H1 (cell line): ENCODE measurements around the gene MBD1. TPM values are rescaled to one million over a fixed set of nuclear protein-coding genes. Genes with fewer than 3 reads are reported as not detected.

ENCODE experiments used
- CTCF ChIA-PET: fragments of 300-600 bp; sonication (Branson Sonifier 250); formaldehyde crosslinking; loops from one replicate; lab custom pipeline; 2021; ENCODE audit not compliant: partially characterized antibody; lab: Charles Lee
- POLR2A ChIA-PET: fragments of 300-600 bp; sonication (Branson Sonifier 250); formaldehyde crosslinking; loops from one replicate; lab custom pipeline; 2021; ENCODE audit warnings: inconsistent platforms; ENCODE audit not compliant: partially characterized antibody; lab: Charles Lee
- DNase-seq, 2 experiments: peaks; one replicate each; pipeline versions ENCODE4 v3.0.0 to v3.0.0-alpha.2; 2010 to 2022; ENCODE audit warnings: low spot score in 2 of 2, low read depth in 1 of 2, mixed read lengths in 1 of 2
- FAIRE-seq: peaks from 2 replicates; lab custom pipeline; 2011; peaks lifted over from hg19 to GRCh38; lab: Jason Lieb, UNC
- H2AFZ ChIP-seq: 2 replicates; pipeline ENCODE4 v1.8.1; 2012; ENCODE audit warnings: low read length, inconsistent platforms
- H2AK5ac ChIP-seq: 2 replicates; pipeline ENCODE4 v1.6.1; 2013; ENCODE audit warnings: low read depth, low read length
- H2BK120ac ChIP-seq: replicated peaks from 2 replicates; pipeline ENCODE3; 2013; ENCODE audit warnings: low read depth, low read length, inconsistent platforms
- H2BK12ac ChIP-seq: 2 replicates; pipeline ENCODE4 v1.6.1; 2013; ENCODE audit warnings: low read depth, low read length
- H2BK15ac ChIP-seq: 2 replicates; pipeline ENCODE4 v1.6.1; 2013; ENCODE audit warnings: low read length
- H2BK20ac ChIP-seq: 2 replicates; pipeline ENCODE4 v1.6.1; 2013; ENCODE audit warnings: low read length
- H2BK5ac ChIP-seq: 2 replicates; pipeline ENCODE4 v1.6.1; 2013; ENCODE audit warnings: low read depth, low read length
- H3K14ac ChIP-seq: 2 replicates; pipeline ENCODE4 v1.6.1; 2013; ENCODE audit warnings: inconsistent platforms; ENCODE audit not compliant: insufficient read length
- H3K18ac ChIP-seq: 2 replicates; pipeline ENCODE4 v1.6.1; 2013; ENCODE audit warnings: low read length; ENCODE audit errors: extremely low read depth
- H3K23ac ChIP-seq: 2 replicates; pipeline ENCODE4 v1.6.1; 2013; ENCODE audit warnings: inconsistent platforms; ENCODE audit not compliant: insufficient read length
- H3K23me2 ChIP-seq: 2 replicates; pipeline ENCODE4 v1.6.1; 2013; ENCODE audit warnings: low read depth, low read length
- H3K27ac ChIP-seq: 2 replicates; pipeline ENCODE4 v1.6.1; 2011; ENCODE audit warnings: low read depth, low read length, inconsistent platforms
- H3K27me3 ChIP-seq, 4 experiments: replicated peaks in 1 of 4; 1 replicate in 1 of 4; 2 replicates in 3 of 4; pipeline versions ENCODE4 v1.6.1 to v1.8.1; 2011 to 2013; ENCODE audit warnings: low read length in 3 of 4, mild to moderate bottlenecking in 3 of 4, inconsistent platforms in 2 of 4, mixed read lengths in 2 of 4, moderate library complexity in 1 of 4; ENCODE audit not compliant: control insufficient read depth in 3 of 4, insufficient read depth in 3 of 4; ENCODE audit errors: extremely low read depth in 1 of 4
- H3K36me3 ChIP-seq, 4 experiments: 2 replicates each; pipeline versions ENCODE4 v1.6.1 to v1.8.1; 2011 to 2013; ENCODE audit warnings: mild to moderate bottlenecking in 4 of 4, low read length in 3 of 4, moderate library complexity in 2 of 4, control low read depth in 1 of 4, inconsistent platforms in 1 of 4; ENCODE audit not compliant: insufficient read depth in 4 of 4, control insufficient read depth in 2 of 4
- H3K4ac ChIP-seq: replicated peaks from 2 replicates; pipeline ENCODE3; 2013; ENCODE audit warnings: low read length, low read depth, mixed read lengths, inconsistent platforms; ENCODE audit not compliant: insufficient read length
- H3K4me1 ChIP-seq, 4 experiments: replicated peaks in 1 of 4; 1 replicate in 1 of 4; 2 replicates in 3 of 4; pipeline versions ENCODE4 v1.6.1 to v1.8.1; 2011 to 2013; ENCODE audit warnings: low read length in 3 of 4, inconsistent platforms in 2 of 4, mixed read lengths in 1 of 4; ENCODE audit not compliant: insufficient read depth in 4 of 4, control insufficient read depth in 3 of 4
- H3K4me2 ChIP-seq, 2 experiments: 2 replicates each; pipeline versions ENCODE4 v1.6.1 to v1.8.1; 2011 to 2013; ENCODE audit warnings: low read depth in 2 of 2, low read length in 2 of 2, control low read depth in 1 of 2, inconsistent platforms in 1 of 2, mild to moderate bottlenecking in 1 of 2; ENCODE audit not compliant: insufficient read depth in 1 of 2
- H3K4me3 ChIP-seq, 4 experiments: fragments of 200-600, 300-600 bp in 1 of 4; sonication (generic), shearing (Covaris generic), sonication (Bioruptor Twin) in 1 of 4; 2 replicates each; pipeline versions ENCODE4 v1.5.1 to v1.8.1; 2011 to 2016; ENCODE audit warnings: low read length in 4 of 4, low read depth in 3 of 4, control low read depth in 2 of 4, inconsistent platforms in 2 of 4, mild to moderate bottlenecking in 2 of 4, mixed read lengths in 1 of 4, moderate library complexity in 1 of 4; ENCODE audit not compliant: insufficient read depth in 2 of 4; ENCODE audit errors: extremely low read depth in 1 of 4
- H3K56ac ChIP-seq: replicated peaks from 2 replicates; pipeline ENCODE3; 2013; ENCODE audit warnings: low read depth, mild to moderate bottlenecking, mixed read lengths, low read length, inconsistent platforms; ENCODE audit not compliant: insufficient read length
- H3K79me1 ChIP-seq: 2 replicates; pipeline ENCODE4 v1.6.1; 2013; ENCODE audit warnings: low read depth, low read length, control low read depth
- H3K79me2 ChIP-seq, 2 experiments: 2 replicates each; pipeline versions ENCODE4 v1.6.1 to v1.8.1; 2012 to 2013; ENCODE audit warnings: low read length in 2 of 2, mild to moderate bottlenecking in 2 of 2, inconsistent platforms in 1 of 2; ENCODE audit not compliant: insufficient read depth in 2 of 2, control insufficient read depth in 1 of 2
- H3K9ac ChIP-seq, 4 experiments: replicated peaks in 1 of 4; 1 replicate in 1 of 4; 2 replicates in 3 of 4; pipeline versions ENCODE4 v1.6.1 to v1.8.1; 2011 to 2013; ENCODE audit warnings: low read depth in 3 of 4, low read length in 3 of 4, control low read depth in 2 of 4, mild to moderate bottlenecking in 2 of 4, moderate library complexity in 2 of 4, inconsistent platforms in 1 of 4; ENCODE audit errors: extremely low read depth in 1 of 4
- H3K9me3 ChIP-seq, 2 experiments: 2 replicates each; pipeline versions ENCODE4 v1.6.1 to v1.8.1; 2012 to 2013; ENCODE audit warnings: mild to moderate bottlenecking in 2 of 2, moderate library complexity in 2 of 2, control low read depth in 1 of 2, inconsistent platforms in 1 of 2, low read depth in 1 of 2, low read length in 1 of 2, mixed read lengths in 1 of 2; ENCODE audit not compliant: insufficient read depth in 2 of 2
- H4K20me1 ChIP-seq, 2 experiments: replicated peaks in 1 of 2; 2 replicates each; pipeline versions ENCODE3 to v1.8.1; 2011 to 2013; ENCODE audit warnings: inconsistent platforms in 2 of 2, low read length in 2 of 2, mild to moderate bottlenecking in 1 of 2; ENCODE audit not compliant: insufficient read depth in 2 of 2, control insufficient read depth in 1 of 2
- H4K5ac ChIP-seq: 2 replicates; pipeline ENCODE4 v1.6.1; 2013; ENCODE audit warnings: low read length, low read depth, mixed read lengths, inconsistent platforms; ENCODE audit not compliant: insufficient read length
- H4K8ac ChIP-seq: 2 replicates; pipeline ENCODE4 v1.8.0; 2013; ENCODE audit warnings: mild to moderate bottlenecking, moderate library complexity, low read length, inconsistent platforms; ENCODE audit not compliant: insufficient read depth; ENCODE audit errors: extremely low read depth
- H4K91ac ChIP-seq: replicated peaks from 2 replicates; pipeline ENCODE3; 2013; ENCODE audit warnings: low read length, mixed read lengths, inconsistent platforms; ENCODE audit not compliant: insufficient read length
- GABPA ChIP-seq: IDR thresholded peaks from 2 replicates; pipeline ENCODE4 v1.6.1; 2011; ENCODE audit warnings: mild to moderate bottlenecking, low read length, moderate library complexity, borderline replicate concordance; ENCODE audit not compliant: insufficient read depth
- YY1 ChIP-seq: IDR thresholded peaks from 2 replicates; pipeline ENCODE4 v1.6.1; 2011; ENCODE audit warnings: low read depth, mild to moderate bottlenecking, low read length
- WGBS, 2 experiments: shearing (Covaris generic) in 1 of 2; methylation state at CpG; one replicate each; pipeline versions ENCODE4 v1.1.6 to v1.1.7; 2013 to 2015; ENCODE audit warnings: low lambda C conversion rate in 2 of 2, mixed read lengths in 2 of 2, inconsistent platforms in 1 of 2, low coverage in 1 of 2, missing lambda C conversion rate in 1 of 2; ENCODE audit not compliant: insufficient replicate concordance in 2 of 2, insufficient coverage in 1 of 2, insufficient read length in 1 of 2; ENCODE audit errors: extremely low coverage in 1 of 2, missing lambda C conversion rate in 1 of 2; 5-methylcytosine and 5-hydroxymethylcytosine counted together
- polyA plus RNA-seq, 7 experiments: library from polyadenylated mRNA; depleted of rRNA in 3 of 7; stranded (reverse) in 5 of 7; unstranded in 2 of 7; fragments of >200 nt in 5 of 7; fragments of 200-250 nt in 2 of 7; gene quantifications; 1 replicate in 5 of 7; 2 replicates in 1 of 7; 4 replicates in 1 of 7; pipeline versions ENCODE4 v1.2.1 to v1.2.3, GENCODE V29; 2011 to 2013; ENCODE audit warnings: missing spikeins in 2 of 7, mixed read lengths in 2 of 7
- total RNA-seq: library from RNA; stranded (reverse); fragmentation: NEBNext Ultra II Directional; extraction: Animal tissue kit (Norgen Biotek cat#: 25700); gene quantifications from 2 replicates; pipeline ENCODE4 v1.2.1, GENCODE V29; 2021

Gene MBD1
- total and polyA plus RNA-seq, 2 of the 8 experiments (the other 6 are each of a cell fraction or from before 2014, with no cell fraction given) = 32.2 to 41.6 TPM

DNA sequence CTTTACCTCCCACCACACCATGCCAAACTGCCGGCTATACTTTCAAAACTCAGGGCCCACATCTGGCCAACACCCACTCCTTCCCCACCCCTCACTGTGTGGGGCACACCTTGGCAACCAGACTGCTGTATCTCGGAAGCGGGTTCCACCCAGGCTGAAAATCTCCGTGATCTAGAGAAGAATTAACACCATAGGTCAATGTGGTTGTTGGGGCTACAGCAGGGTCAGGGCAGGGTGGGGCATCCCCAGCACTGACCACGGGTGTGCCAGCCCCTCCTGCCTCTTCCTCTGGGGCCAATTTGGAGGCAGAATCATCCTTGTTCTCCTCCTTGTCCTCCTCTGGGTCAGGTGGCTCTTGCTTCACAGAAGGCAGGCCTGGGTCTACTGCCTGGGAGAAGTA is 8.8 kb downstream of the MBD1 start:
- Histone ChIP-seq H4K5ac (no peak overlapping the region), H3K36me3 (peaks cover 27 to 64% (median 48%) of the 10 kb centered on the region in 4 experiments), H3K27ac (no peak overlapping the region), H4K91ac (no peak overlapping the region), H2BK15ac (no peak overlapping the region), H2BK120ac (no peak overlapping the region), H2BK12ac (no peak overlapping the region), H3K4me3 (no peak overlapping the region), H2BK5ac (no peak overlapping the region), H3K56ac (no peak overlapping the region), H4K8ac (no peak overlapping the region), H3K23ac (no peak overlapping the region), H2AFZ (no peak overlapping the region)
- no peak for FAIRE-seq
- ChIA-PET POLR2A (no interaction called here), CTCF (no interaction called here)
- no peak for DNase-seq
- TF ChIP-seq YY1 (no peak), GABPA (no peak)
- TF ChIP-seq, all 59 proteins: peak for 0
- peaks cover 0 to under 1% (median 0%) of the 10 kb centered on the region in 4 experiments; a peak in 1 of 7 replicates for H3K4me1 ChIP-seq
- H3K27me3 ChIP-seq = no peaks in the 10 kb centered on the region
- H3K79me2 ChIP-seq = no peaks in the 10 kb centered on the region
- peaks cover 3 to 15% of the 10 kb centered on the region in 2 experiments for H4K20me1 ChIP-seq
- H3K18ac ChIP-seq = no peak overlapping the region
- no peaks in the 10 kb centered on the region; a peak in 1 of 4 replicates for H3K9me3 ChIP-seq
- H3K4me2 ChIP-seq = no peak overlapping the region
- H2AK5ac ChIP-seq = no peak overlapping the region
- no peak overlapping the region for H3K14ac ChIP-seq
- WGBS, 2 experiments = 96% methylated on average over 5 of the region's 5 CpGs; no CpG with 5 or more reads in 1 of the 2 experiments
- H3K23me2 ChIP-seq = no peaks in the 10 kb centered on the region; the same call in 1 of the 2 replicates
- no peak overlapping the region for H3K4ac ChIP-seq
- H2BK20ac ChIP-seq = no peak overlapping the region
- H3K79me1 ChIP-seq = no peaks in the 10 kb centered on the region
- H3K9ac ChIP-seq = no peak overlapping the region
